ENCODE measurements around the gene RNF214. TPM values are rescaled to one million over a fixed set of nuclear protein-coding genes. Genes with fewer than 3 reads are reported as not detected.

Gene RNF214
- total and polyA plus RNA-seq, 2 donors (not counting 1 experiment from before 2014, with no cell fraction given): 16.0 to 36.1 TPM

DNA sequence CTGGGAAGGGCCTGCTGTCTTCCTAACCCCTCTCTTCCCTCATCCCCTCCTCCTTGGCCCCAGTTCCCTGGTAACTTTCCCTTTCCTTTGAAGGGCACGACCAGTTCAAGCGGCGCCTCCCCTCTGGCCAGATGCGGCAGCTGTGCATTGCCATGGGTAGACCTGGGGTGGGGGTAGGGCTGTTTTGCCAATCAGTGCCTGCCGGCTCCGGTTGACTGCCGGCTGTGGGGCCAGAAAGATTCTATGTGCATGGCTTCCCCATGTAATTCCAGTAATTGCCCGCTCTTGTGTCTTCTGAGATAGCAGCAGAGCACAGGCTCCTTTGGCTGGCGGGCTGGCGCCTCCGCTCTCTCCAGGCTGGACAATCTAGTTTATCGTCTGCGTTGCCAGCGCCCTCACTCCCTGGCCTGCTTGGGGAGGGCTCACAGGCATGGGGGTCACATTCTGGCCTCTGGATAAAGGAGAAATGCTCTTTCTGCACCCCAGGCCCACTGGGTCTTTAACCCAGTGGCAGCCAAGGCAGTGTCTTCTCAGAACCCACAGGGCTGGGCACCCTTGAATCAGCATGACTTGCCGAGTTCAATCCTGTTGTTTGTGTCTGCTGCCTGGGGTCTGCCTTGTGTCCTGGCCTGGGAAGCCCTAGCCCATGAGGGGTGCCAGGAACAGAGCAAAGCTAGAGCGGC, 44.5 kb upstream of the RNF214 start:
- peak overlapping the region; percentile 98 for H3K27ac Mint-ChIP-seq

More for the DNA sequence above, 44.5 kb upstream of the RNF214 start:
- Mint-ChIP-seq H3K27me3 (no peaks in the 10 kb centered on the region), H3K9me3 (ENCODE audit: insufficient read depth) (no peaks in the 10 kb centered on the region), H3K4me1 (peaks cover 73% of the 10 kb centered on the region), H3K4me3 (peak overlapping the region; percentile 68)
- H3K4me3 ChIP-seq (ENCODE audit: control extremely low read depth in 1 of 5, extremely low read depth in 1 of 5, insufficient read depth in 1 of 5, low read depth in 2 of 5, low read length in 4 of 5): peak overlapping the region in 1 of 5 experiments; percentile 56
- H4K20me1 ChIP-seq (ENCODE audit: control insufficient read depth, insufficient read depth, low read length, poor library complexity, severe bottlenecking): no peaks in the 10 kb centered on the region
- H3K9me3 ChIP-seq (ENCODE audit: control extremely low read depth in 1 of 3, control insufficient read depth in 2 of 3, insufficient read depth in 1 of 3, low read length in 2 of 3): no peaks in the 10 kb centered on the region
- TF ChIP-seq EZH2 (IDR thresholded peaks at IDR 0.05; ENCODE audit: borderline replicate concordance, insufficient read depth, low read depth, low read length, poor library complexity, severe bottlenecking): no peak
- TF ChIP-seq, protein P1, sequence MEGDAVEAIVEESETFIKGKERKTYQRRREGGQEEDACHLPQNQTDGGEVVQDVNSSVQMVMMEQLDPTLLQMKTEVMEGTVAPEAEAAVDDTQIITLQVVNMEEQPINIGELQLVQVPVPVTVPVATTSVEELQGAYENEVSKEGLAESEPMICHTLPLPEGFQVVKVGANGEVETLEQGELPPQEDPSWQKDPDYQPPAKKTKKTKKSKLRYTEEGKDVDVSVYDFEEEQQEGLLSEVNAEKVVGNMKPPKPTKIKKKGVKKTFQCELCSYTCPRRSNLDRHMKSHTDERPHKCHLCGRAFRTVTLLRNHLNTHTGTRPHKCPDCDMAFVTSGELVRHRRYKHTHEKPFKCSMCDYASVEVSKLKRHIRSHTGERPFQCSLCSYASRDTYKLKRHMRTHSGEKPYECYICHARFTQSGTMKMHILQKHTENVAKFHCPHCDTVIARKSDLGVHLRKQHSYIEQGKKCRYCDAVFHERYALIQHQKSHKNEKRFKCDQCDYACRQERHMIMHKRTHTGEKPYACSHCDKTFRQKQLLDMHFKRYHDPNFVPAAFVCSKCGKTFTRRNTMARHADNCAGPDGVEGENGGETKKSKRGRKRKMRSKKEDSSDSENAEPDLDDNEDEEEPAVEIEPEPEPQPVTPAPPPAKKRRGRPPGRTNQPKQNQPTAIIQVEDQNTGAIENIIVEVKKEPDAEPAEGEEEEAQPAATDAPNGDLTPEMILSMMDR (IDR thresholded peaks at IDR 0.05): no peak
- CTCF ChIA-PET: no interaction called here
- H3K9ac ChIP-seq (ENCODE audit: low read length): no peak overlapping the region
- intact Hi-C loops (cut with micrococcal nuclease): no loop called here
- H3K4me2 ChIP-seq (replicated peaks; ENCODE audit: low read depth, low read length, poor library complexity, severe bottlenecking): peak overlapping the region; percentile 73
- no peak for DNase-seq
- POLR2A ChIA-PET: interaction anchor here (1.1 to 2.8 kb wide), 3 partner anchors 9 to 44 kb away, joined by 7 to 33 read pairs (median 8); partner anchors contain the start of genes PAFAH1B2 and SIDT2
- H2AFZ ChIP-seq (ENCODE audit: insufficient read depth, low read depth, low read length, poor library complexity, severe bottlenecking): no peak overlapping the region
- peaks cover 56 to 77% of the 10 kb centered on the region in 2 donors for H3K4me1 ChIP-seq (ENCODE audit: control insufficient read depth in 2 of 2, insufficient read depth in 2 of 2, low read length in 2 of 2)
- WGBS (ENCODE audit: insufficient coverage): 99% methylated on average over 13 of the region's 16 CpGs
- no peak for ATAC-seq (ENCODE audit: low read depth)
- peaks cover 53% of the 10 kb centered on the region for H3K79me2 ChIP-seq (ENCODE audit: control insufficient read depth, insufficient read depth, low read length)
- H3K36me3 ChIP-seq (replicated peaks in 1 of 2; ENCODE audit: control extremely low read depth in 1 of 2, control insufficient read depth in 1 of 2, extremely low read depth in 1 of 2, insufficient read depth in 2 of 2, low read length in 1 of 2): peaks cover 0 to 62% of the 10 kb centered on the region in 2 experiments
- H3K27ac ChIP-seq (ENCODE audit: low read length in 2 of 2): peak overlapping the region; percentile 90 to 91
- H3K27me3 ChIP-seq (replicated peaks in 1 of 4; ENCODE audit: control extremely low read depth in 1 of 4, control insufficient read depth in 3 of 4, insufficient read depth in 4 of 4, low read length in 3 of 4): no peaks in the 10 kb centered on the region
